Stimulated activated CD4-positive, alpha-beta T cell treated with anti-CD3 and anti-CD28 coated beads, TNF-alpha, amount 100 ng/mL, for 24 hours (primary cell): Measurements from ENCODE around the gene IMMP2L.
"Not testable (repeated sequence)": the region's sequence is repeated elsewhere in the genome, so short reads cannot be mapped to it uniquely, and the experiment has no call there.

Experiments
- DNase-seq, 3 experiments: peaks; one replicate each; pipeline ENCODE4 v3.0.0-alpha.2; 2020; ENCODE audit warnings: low read depth in 3 of 3

Gene IMMP2L

DNA sequence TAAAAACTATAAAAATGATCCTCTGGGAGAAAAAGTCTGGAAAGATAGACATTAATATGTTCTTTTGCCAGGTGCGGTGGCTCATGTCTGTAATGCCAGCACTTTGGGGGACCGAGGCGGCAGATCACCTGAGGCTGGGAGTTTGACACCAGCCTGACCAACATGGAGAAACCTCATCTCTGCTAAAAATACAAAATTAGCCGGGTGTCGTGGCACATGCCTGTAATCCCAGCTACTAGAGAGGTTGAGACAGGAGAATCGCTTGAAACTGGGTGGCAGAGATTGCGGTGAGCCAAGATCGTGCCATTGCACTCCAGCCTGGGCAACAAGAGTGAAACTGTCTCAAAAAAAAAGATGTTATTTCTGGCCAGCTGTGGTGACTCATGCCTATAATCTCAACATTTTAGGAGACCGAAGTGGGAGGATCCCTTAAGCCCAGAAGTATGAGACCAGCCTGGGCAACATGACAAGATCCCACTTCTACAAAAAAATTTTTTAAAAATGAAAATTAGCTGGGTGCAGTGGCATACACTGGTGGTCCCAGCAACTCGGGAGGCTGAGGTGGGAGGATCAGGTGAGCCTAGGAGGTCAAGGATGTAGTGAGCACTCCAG is 573.3 kb downstream of the IMMP2L start:
- no peak for DNase-seq

DNA sequence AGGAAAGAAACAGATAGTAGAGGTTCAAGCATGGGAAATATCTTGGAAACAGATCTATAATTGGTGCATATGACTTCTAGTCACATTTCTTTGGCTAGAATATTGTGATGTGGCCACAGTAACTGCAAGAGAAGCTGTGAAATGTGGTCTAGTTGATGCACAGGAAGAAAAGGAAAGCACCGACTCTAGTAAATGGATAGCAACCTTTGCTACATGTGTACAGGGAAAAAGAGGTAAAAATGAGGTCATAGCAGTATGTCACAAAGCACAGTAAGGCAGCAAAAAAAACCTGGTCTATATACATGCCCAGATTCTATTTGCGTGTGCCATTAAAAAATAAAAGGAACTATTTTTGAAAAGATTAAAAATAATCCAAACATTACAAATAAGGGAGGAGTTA is 573.9 kb downstream of the IMMP2L start:
- DNase-seq: no peak

DNA sequence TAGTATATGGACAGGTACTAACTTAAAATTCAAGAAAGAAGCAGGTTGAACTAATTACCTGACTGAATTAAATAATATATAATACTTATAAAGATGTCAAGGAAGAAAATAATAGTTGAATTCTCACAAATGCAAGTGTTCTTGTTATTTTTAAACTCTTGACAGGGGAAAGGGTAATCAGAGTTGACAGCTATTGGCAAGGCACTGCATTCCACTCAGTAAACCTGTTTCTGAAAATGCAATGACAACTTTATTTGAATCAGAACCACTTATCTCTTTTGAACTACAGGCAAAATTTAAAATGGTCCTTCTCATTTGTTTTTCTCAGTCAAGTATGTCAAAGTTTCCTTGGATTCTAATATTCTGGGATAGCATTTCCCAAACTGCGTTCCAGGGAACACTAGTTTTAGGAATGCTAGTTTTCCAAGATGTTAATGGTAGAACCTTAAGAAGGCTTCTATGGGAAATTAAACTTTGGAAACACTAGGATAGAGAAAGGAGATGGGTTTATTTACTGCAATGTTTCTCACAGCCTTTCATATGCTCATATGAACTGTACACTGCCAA is 575.1 kb downstream of the IMMP2L start:
- no peak for DNase-seq

DNA sequence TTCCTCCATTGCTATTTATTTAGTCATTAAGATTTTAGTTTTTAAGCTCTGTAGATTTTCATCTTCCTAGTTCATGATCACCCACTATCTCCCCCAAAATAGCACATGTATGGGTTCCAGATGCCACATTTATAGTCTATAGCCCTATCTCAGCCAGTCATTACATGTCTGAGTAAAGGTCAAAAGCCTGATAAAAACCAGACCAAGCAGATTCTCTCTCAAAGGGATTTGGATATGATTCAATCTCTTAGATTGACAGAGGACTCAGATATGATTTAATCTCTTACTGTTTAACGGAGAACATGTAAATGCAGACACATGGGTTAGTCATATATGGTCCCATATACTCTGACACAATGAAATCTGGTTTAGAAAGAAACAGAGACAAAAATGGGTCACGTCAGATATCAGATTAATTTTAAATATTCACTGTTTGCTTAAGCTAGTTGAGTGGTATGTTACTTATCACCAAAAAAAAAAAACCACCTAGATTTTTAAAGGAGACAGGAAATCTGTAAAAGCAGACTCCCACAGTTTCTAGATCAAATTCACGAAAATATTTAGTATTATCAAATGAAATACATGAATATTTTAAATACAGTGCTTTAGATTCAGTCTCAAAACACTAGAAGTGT is 578.4 kb downstream of the IMMP2L start:
- DNase-seq: no peak

DNA sequence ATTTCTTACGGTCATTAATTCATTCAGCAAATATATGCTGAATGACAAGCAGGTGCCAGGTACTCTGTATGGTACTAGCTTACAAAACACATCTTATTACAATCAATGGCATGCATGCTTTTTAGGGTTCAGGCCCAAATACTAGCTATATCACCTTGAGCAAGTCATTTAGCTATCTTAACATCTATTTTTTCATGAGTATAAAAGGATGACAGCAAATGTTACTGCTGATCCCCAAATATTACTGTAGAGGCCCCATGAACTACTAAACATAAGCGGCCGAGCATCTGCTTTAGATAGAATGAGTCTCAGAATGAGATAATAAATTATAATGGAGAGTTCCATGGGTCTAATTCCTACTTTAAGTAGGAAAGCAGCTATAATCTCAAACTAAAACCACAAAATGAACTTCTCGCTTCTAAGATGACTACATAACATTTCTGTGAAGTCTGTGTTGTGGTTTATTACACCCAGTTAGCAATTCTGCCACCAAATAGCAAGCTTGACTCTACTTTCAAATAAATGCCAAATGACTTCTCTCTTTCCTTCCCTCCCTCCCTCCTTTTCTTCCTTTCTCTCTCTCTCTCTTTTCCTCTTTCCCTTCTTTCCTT is 585.1 kb downstream of the IMMP2L start:
- no peak for DNase-seq

DNA sequence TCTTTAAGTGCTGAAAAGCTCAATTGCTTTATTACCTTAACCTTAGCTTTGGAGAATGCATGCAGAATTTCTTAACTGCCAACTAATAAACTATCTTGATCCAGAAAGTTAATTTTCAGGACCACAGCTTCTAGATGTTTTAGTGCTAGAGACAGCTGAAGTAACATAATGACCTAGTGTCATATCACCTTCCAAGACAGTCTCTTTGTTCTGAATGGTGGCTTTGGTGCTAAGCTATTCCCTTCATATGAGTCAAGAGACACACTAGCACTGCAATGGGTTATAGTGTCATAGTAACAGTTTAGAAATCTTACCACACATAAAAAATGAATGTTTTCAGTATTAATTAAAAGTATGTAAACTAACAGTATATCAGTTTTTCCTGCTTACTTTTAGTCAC is 586.8 kb downstream of the IMMP2L start:
- DNase-seq: no peak

DNA sequence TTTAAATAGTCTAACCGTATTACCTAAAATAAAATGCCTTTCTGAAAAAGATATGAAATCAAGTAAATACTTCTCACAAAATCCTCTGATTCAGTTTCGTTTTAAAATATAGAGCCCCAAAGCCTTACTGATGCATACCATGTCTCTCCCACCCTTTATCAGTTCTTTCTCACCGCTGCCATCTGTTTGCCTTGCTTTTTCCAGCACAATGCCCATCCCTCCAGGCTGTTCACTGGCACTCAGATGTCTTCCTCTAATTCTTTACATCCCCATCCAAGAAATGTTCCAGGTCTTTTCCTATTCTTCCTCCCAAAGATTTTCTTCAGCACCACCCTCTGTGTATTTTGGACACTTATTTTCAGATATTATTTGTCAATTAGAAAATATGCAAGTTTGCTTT is 587.9 kb downstream of the IMMP2L start:
- DNase-seq: no peak

DNA sequence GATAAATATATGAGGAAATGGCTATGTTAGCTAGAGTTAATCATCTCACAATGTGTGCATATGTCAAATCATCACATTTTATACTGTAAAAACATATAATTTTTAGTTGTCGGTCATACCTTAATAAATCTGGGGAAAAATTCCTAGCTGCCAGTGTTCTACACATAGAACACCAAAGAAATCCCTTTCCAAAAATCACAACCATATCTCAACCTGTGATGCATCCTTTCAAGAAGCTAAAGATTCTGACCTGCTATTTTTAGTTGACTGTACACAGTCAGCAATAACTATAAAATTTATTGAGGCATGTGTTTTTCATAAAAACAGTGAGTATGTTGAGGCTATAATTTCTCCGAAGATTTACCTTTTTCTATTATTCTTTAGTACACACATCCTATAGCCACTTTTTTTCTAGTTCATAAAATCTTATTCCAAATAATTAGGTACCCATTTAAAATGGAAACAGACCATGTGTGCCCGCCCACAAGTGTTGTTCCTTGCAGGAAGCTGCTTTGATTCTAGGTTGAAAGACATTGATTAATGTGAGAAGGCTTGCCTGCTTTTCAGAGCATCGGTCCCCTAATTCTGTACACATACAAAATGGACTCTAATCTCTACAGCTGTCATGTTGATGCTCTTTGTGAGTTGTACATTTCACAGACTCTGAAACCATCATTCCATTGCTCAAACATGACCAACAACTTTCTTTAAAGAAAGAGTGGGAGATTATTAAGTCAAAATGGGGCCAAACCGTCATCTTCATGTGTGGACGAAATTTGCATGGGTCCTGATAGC is 588.9 kb downstream of the IMMP2L start:
- no peak for DNase-seq

DNA sequence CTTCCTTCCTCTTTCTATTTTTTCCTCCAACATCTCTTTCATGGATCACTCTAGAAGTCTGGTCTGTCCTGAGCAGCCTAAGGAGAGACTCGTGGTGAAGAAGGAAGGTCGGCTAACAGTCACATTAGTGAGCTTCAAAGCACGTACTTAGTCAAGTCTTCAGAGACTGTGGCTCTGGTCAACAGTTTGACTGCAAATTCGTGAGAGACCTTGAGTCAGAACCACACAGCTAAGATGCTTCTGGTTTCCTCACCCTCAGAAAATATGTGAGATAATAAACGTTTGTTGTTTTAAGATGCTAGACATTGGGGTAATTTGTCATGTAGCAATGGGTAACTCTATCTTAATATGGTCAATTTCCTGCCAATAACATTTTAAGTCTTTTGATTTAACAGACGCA is 597.5 kb downstream of the IMMP2L start:
- no peak for DNase-seq

DNA sequence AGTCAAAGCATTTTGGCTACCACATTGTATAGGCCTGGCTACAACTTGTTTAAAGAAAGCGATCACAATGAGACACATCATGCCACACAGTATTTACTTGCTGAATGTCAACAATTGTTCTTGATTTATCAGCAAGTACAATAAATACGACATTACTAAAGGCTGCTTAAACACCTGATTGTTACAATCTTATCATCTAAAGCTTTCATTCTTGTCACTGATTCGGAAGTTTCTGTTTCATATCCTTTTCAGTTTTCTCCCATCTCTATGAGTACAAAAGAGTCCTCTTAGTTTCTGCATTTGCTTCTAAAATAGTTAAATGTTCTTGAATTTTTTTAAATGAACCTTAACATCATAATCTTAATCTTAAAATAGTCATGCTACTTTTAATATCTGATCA is 599.5 kb downstream of the IMMP2L start:
- DNase-seq: no peak

DNA sequence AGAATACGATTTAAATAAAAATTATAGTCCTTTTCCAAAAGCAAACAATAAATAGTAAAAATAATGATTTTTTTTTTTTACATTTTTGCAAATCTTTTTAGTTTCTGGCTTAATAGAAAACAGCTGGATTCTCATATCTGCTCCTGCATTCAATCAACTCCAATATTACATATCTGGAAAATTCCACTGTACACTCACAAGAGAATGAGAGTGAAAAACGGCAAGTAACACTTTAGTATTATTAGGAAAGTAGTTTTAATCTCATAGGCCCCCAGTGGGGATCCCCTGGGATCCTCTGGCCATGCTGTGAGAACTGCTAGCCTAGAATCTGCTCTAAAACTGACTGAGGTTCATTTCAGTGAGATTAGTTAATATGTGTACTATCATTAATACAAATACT is 599.9 kb downstream of the IMMP2L start:
- no peak for DNase-seq

DNA sequence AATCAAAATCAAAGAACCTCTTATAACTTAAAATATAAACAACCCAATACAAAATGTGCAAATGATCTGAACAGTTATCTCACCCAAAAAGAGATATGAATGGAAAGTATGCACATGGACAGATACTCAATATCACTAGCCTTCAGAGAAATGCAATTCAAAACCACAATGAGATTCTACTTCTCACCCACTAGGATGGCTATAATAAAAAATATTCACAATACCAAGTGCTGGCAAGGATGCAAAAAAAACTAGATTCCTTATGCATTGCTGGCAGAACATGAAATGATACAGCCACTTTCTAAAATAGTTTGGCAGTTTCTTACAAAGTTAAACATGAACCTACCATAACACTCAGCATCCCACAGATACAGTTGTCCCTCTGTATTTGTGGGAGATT is 601.5 kb downstream of the IMMP2L start:
- no peak for DNase-seq

DNA sequence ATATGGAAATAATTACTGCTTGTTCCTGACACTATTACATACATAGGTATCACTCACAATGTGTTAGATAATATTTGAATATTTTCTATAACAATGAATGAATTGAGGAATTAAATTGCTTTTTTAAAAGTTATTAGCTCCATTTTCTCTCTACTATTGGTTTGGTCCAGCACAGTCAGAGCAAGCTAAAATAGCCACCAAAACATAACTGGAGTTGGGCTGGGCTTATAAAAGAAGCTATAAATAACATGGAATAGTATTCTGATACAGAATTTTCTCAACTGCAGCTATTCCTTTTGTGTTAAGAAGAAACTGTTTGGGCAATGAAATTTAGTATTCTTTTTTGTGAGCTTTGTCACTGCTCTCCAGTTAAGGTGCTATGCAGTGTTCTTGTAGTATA is 614.0 kb downstream of the IMMP2L start:
- DNase-seq: no peak

DNA sequence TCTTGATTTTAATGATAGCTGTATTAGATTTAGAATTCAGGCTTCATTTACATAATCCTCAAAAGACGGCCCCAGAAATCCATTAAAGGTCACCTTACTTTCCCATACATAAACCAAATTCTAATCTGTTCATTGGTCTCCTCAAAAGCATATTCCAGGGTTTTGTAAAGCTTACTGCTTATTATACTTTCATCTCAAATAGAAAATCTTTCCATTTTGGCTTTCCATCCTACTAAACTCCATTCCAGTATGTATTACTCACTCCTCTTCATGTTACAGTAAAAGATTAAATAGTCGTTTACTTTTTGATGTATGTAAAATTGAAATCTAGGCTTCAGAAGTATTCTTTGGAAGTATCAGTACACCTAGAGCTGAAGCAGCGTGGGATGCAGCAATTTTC is 614.9 kb downstream of the IMMP2L start:
- DNase-seq: no peak

DNA sequence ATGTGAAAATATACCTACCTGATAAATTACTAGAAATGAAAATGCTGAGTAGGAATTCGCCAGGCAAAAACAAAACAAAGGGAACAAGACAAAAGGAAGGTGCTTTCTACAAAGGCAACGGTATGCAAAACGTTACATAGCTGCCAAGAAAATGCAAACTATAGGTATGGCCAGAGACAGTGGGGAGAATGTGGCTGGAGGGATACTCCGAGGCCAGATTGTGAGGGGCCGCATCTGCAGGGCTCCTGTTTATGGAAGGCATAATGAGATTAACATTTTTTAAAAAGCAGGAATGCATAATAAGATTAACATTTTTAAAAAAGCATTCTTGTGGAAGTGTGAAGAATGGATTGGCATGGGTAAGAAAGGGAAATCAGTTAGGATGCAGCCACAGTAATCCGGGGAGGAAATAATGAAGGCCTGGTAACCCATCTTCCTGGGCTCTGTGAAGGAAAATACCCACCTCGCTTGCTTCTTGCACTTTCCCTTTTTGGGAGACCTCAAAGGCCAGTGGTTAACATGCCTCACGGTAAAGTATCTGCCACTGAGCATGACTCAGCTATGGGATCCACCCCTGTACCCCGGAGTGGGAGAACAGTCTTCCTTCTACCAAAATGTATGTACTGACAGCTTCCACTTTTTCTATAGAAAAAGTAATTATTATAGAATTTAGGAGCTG is 617.2 kb downstream of the IMMP2L start:
- DNase-seq: no peak

DNA sequence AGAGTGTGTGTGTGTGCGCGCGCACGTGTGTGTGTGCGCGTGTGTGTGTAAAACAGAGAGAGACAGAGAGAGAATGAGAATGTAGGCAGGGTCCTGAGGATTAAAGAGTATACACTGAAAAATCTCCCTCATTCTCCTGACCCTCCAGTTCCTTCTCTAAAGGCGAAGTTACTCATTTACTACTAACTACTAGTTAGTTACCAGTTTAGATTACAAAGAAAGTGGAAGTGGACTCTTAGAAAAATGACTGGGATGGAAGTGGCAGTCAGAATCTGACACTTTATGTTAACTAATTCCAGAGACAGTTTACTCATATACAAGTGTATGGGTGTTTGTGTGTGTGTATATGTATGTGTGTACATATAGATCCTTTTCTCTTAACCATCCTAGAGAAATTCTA is 617.8 kb downstream of the IMMP2L start:
- no peak for DNase-seq

DNA sequence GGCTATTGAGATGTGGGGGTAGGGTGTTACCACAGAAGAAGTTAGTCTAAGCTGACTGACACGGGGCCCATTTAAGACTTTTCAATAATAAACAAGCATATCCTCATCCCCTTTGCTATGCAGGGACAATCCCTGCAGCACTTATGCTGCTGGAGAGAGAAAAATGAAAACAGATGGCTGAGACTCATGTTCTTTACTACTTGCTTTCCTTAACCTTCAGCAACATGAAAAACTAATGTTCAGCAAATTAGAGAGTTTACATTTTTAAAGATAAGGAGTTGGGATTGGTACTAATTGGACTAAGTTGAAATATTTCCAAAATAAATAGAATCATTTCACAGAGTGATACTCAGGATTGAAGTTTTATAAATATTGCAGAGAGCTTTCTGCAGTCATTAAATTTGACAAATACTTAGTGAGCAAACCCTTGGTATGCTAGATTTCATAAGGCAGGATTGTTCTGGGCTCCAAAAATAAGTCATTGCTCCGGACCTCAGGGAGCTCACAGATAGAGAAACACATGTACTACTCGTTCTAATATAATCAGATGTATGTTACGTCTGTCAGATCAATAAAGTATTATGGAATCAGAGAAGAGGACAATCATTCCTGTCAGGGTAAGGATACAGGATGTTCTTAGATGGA is 618.5 kb downstream of the IMMP2L start:
- DNase-seq: no peak

DNA sequence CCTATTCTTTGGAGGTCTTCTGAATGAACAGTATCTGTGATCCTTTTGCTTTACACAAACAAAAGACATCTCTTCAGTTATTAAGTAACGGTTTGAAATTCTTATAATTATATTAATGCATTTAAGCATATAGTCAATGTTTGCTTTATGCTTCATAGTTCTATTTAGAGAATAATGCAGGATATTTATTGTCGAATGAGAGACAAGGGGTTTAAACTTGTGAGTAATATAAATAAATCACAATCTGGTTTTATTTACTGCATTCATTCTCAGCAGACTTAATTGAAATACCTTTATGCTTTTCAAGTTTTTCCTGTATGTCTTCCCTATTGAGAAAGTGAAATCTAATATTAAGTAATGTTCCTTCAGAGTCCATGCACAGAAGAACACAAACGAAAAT is 620.9 kb downstream of the IMMP2L start:
- no peak for DNase-seq

DNA sequence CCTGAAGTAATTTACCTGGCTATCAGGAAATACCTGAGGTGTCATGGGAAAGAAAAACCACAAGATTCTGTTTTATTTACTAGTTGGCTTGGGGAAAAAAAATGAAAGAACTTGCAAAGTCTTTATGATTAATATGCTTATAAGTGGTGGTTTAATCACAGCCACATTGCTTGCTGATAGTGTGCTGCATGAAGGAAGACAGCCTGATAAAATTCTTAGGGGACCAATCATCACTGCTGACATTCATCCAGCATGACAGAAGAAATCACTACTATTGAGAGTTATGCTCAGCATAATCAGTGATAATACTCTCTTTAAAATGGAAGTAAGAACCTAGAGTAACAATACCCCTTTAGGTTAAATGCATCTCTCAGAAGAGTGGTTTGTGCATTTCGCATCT is 621.5 kb downstream of the IMMP2L start:
- DNase-seq: no peak

DNA sequence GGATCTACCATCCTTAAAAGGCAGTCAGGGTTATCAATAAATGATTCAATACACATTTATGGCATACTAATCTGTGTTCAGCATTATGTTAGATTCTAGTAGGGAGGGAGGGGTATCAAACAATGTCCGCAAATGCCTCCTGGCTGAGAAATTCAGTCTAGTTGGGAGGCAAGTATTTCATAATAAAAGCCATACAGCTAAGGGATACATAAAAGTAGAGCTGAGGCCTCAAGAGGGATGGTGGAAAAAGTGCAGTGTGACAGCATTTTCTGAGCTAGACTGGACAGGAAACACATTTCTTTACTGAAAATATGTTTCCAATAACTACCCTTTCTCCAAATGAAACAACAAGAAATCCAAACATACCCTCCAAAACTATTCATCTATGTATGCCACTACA is 624.1 kb downstream of the IMMP2L start:
- no peak for DNase-seq

DNA sequence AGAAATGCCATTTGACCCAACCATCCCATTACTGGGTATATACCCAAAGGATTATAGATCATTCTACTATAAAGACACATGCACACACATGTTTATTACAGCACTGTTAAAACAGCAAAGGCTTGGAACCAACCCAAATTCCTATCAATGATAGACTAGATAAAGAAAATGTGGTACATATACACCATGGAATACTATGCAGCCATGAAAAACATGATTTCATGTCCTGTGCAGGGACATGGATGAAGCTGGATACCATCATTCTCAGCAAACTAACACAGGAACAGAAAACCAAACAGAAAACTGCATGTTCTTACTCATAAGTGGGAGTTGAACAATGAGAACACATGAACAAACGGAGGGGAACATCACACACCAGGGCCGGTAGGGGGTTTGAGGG is 625.6 kb downstream of the IMMP2L start:
- not testable (repeated sequence) for DNase-seq
